ENCODE results near the gene AFF3.

DNA sequence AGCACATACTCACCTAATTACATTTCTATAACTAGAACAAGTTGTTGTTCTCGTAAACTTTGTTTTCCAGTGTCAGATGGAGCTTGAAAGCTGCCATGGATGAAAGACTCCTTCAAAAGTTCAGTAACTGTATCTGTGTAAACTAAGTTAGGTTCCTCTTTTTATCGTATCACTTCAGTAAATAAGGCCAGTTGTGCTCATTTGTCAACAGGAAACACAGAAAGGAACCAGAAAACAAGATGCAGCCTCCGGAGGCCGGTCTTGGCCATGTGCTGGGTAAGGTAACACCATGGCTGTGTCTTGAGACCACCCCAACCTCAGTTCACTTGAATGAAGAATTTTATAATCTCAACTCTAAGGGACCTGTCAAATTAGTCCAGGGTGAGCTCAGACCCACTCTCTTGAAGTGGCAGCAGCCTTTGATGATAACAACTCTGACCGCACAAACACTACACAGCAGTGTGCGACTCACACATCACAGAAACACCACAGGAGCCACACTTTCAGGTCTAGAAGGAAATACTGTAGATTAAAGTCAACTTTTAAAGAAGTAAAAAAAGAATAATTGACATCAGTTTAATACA lies 213.8 kb downstream of the AFF3 start:
- TF ChIP-seq, protein P1, sequence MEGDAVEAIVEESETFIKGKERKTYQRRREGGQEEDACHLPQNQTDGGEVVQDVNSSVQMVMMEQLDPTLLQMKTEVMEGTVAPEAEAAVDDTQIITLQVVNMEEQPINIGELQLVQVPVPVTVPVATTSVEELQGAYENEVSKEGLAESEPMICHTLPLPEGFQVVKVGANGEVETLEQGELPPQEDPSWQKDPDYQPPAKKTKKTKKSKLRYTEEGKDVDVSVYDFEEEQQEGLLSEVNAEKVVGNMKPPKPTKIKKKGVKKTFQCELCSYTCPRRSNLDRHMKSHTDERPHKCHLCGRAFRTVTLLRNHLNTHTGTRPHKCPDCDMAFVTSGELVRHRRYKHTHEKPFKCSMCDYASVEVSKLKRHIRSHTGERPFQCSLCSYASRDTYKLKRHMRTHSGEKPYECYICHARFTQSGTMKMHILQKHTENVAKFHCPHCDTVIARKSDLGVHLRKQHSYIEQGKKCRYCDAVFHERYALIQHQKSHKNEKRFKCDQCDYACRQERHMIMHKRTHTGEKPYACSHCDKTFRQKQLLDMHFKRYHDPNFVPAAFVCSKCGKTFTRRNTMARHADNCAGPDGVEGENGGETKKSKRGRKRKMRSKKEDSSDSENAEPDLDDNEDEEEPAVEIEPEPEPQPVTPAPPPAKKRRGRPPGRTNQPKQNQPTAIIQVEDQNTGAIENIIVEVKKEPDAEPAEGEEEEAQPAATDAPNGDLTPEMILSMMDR (IDR thresholded peaks at IDR 0.05; ENCODE audit: low read depth, low read length): no peak
- TF ChIP-seq EZH2phosphoT487 (IDR thresholded peaks at IDR 0.05; ENCODE audit: low read depth): no peak
